Endothelial cell of umbilical vein (primary cell): ENCODE measurements around the gene NDUFB7. TPM values are rescaled to one million over a fixed set of nuclear protein-coding genes. Genes with fewer than 3 reads are reported as not detected.

Experiments used
- BruUV-seq: library from RNA; stranded (reverse); fragments of 400-500 nt; replicated peaks from 2 replicates; lab custom pipeline; 2021; lab: Mats Ljungman, UMichigan
- CTCF ChIA-PET: fragments of 300-600, 350-600 bp; sonication (Branson Sonifier 250); formaldehyde crosslinking; loops from one replicate; lab custom pipeline; 2021; ENCODE audit warnings: antibody characterized with exemption, inconsistent platforms; lab: Charles Lee
- POLR2A ChIA-PET: fragments of 300-600, 350-600 bp; sonication (Branson Sonifier 250); formaldehyde crosslinking; loops from one replicate; lab custom pipeline; 2021; ENCODE audit warnings: antibody characterized with exemption, inconsistent platforms; lab: Charles Lee
- DNase-seq: peaks from one replicate; pipeline ENCODE4 v3.0.0-alpha.2; 2011; ENCODE audit warnings: low read depth, low spot score
- FAIRE-seq: peaks from 2 replicates; lab custom pipeline; 2011; peaks lifted over from hg19 to GRCh38; lab: Jason Lieb, UNC
- H2AFZ ChIP-seq: 2 replicates; pipeline ENCODE4 v1.6.0; 2012; ENCODE audit warnings: low read depth, low read length, control low read depth, inconsistent platforms
- H3K27ac ChIP-seq: 2 replicates; pipeline ENCODE4 v1.5.1; 2011; ENCODE audit warnings: low read depth, mild to moderate bottlenecking, control low read depth, low read length, moderate library complexity; ENCODE audit not compliant: insufficient read depth
- H3K27me3 ChIP-seq, 2 experiments: 2 replicates each; pipeline versions ENCODE4 v1.6.0 to v1.6.1; 2011; ENCODE audit warnings: low read length in 2 of 2, mixed read lengths in 1 of 2; ENCODE audit not compliant: control insufficient read depth in 2 of 2, insufficient read depth in 2 of 2
- H3K36me3 ChIP-seq, 2 experiments: 2 replicates in 1 of 2; 3 replicates in 1 of 2; pipeline ENCODE4 v1.5.1; 2011; ENCODE audit warnings: low read length in 2 of 2, mild to moderate bottlenecking in 1 of 2, moderate library complexity in 1 of 2; ENCODE audit not compliant: control insufficient read depth in 2 of 2, insufficient read depth in 2 of 2; ENCODE audit errors: extremely low read depth in 1 of 2
- H3K4me1 ChIP-seq: 3 replicates; pipeline ENCODE4 v1.5.1; 2011; ENCODE audit warnings: mild to moderate bottlenecking, low read length; ENCODE audit not compliant: control insufficient read depth, insufficient read depth; ENCODE audit errors: extremely low read depth
- H3K4me2 ChIP-seq: 2 replicates; pipeline ENCODE4 v1.6.1; 2011; ENCODE audit warnings: low read length, control low read depth, mixed read lengths; ENCODE audit not compliant: insufficient read depth
- H3K4me3 ChIP-seq, 3 experiments: fragments of 200-600 bp in 1 of 3; sonication (generic), shearing (Covaris generic) in 1 of 3; replicated peaks in 1 of 3; 2 replicates each; pipeline ENCODE4 v1.5.1; 2011 to 2016; ENCODE audit warnings: control low read depth in 3 of 3, low read length in 3 of 3, mild to moderate bottlenecking in 2 of 3, inconsistent platforms in 1 of 3, low read depth in 1 of 3, moderate library complexity in 1 of 3; ENCODE audit not compliant: insufficient read depth in 1 of 3
- H3K79me2 ChIP-seq: 2 replicates; pipeline ENCODE4 v1.6.0; 2012; ENCODE audit warnings: low read length, inconsistent platforms; ENCODE audit not compliant: control insufficient read depth, insufficient read depth
- H3K9ac ChIP-seq: replicated peaks from 2 replicates; pipeline ENCODE3; 2011; ENCODE audit warnings: low read length, control low read depth; ENCODE audit not compliant: insufficient read depth; ENCODE audit errors: extremely low read depth
- H3K9me1 ChIP-seq: replicated peaks from 3 replicates; pipeline ENCODE4 v1.6.0; 2011; ENCODE audit warnings: mild to moderate bottlenecking, low read length; ENCODE audit not compliant: control insufficient read depth, insufficient read depth; ENCODE audit errors: extremely low read depth
- H3K9me3 ChIP-seq: replicated peaks from 2 replicates; pipeline ENCODE4 v1.5.1; 2012; ENCODE audit warnings: low read length, inconsistent platforms; ENCODE audit not compliant: control insufficient read depth, insufficient read depth
- H4K20me1 ChIP-seq: replicated peaks from 2 replicates; pipeline ENCODE3; 2011; ENCODE audit warnings: mild to moderate bottlenecking, low read length; ENCODE audit not compliant: control insufficient read depth, insufficient read depth; ENCODE audit errors: extremely low read depth
- EZH2 ChIP-seq: IDR thresholded peaks from 2 replicates; pipeline ENCODE4 v1.6.1; 2012; ENCODE audit warnings: borderline replicate concordance, low read depth, mild to moderate bottlenecking, moderate library complexity, low read length, inconsistent platforms; ENCODE audit not compliant: severe bottlenecking
- FOS ChIP-seq: IDR thresholded peaks from 2 replicates; pipeline ENCODE4 v1.6.1; 2011; ENCODE audit warnings: mild to moderate bottlenecking, low read length, moderate library complexity, borderline replicate concordance; ENCODE audit not compliant: insufficient read depth
- GATA2 ChIP-seq: IDR thresholded peaks from 2 replicates; pipeline ENCODE4 v1.7.0; 2011; ENCODE audit warnings: low read depth, mild to moderate bottlenecking, moderate library complexity, mixed read lengths, low read length; ENCODE audit not compliant: insufficient read length, insufficient read depth
- JUN ChIP-seq: IDR thresholded peaks from 2 replicates; pipeline ENCODE4 v1.6.1; 2011; ENCODE audit warnings: borderline replicate concordance, low read depth; ENCODE audit not compliant: insufficient read length, insufficient read depth
- MAX ChIP-seq: IDR thresholded peaks from 2 replicates; pipeline ENCODE4 v1.6.1; 2011; ENCODE audit not compliant: insufficient read depth, insufficient read length
- POLR2A ChIP-seq: IDR thresholded peaks from 2 replicates; pipeline ENCODE4 v1.6.1; 2012; ENCODE audit warnings: low read depth, mild to moderate bottlenecking, control low read depth, low read length
- POLR2AphosphoS5 ChIP-seq: IDR thresholded peaks from 2 replicates; pipeline ENCODE4 v1.6.1; 2012; ENCODE audit warnings: low read depth, mild to moderate bottlenecking, control low read depth, low read length, moderate library complexity; ENCODE audit not compliant: insufficient read depth
- dilution Hi-C: fragments of 300-500 bp; cut with MboI; formaldehyde crosslinking; loops from one replicate; pipeline ENCODE4 v1.15.0; 2019; ENCODE audit warnings: low sequenced_read_pairs; ENCODE audit not compliant: extremely low pct_ligation_motif_present
- intact Hi-C: fragments of 100-400 bp; cut with micrococcal nuclease; formaldehyde crosslinking; loops from one replicate; pipeline ENCODE4 v1.10.0; 2022
- polyA plus RNA-seq, 4 experiments: library from polyadenylated mRNA; depleted of rRNA in 3 of 4; stranded (reverse) in 3 of 4; unstranded in 1 of 4; fragments of >200 nt; gene quantifications; 2 replicates each; pipeline versions ENCODE4 v1.2.1 to v1.2.3, GENCODE V29; 2011 to 2012; ENCODE audit warnings: missing spikeins in 1 of 4
- total RNA-seq: library from RNA; stranded (reverse); gene quantifications from 2 replicates; pipeline ENCODE4 v1.2.3, GENCODE V29; 2021

Gene NDUFB7
- total and polyA plus RNA-seq, 2 donors (not counting 3 experiments of a cell fraction or from before 2014, with no cell fraction given) = 177 to 655 TPM

GRCh38 chr19:14558370-14559066, 13.3 kb downstream of the NDUFB7 start:
- Histone ChIP-seq H4K20me1 (no peaks in the 10 kb centered on the region), H3K9ac (no peak overlapping the region), H2AFZ (no peak overlapping the region), H3K4me1 (peaks cover 6% of the 10 kb centered on the region), H3K9me3 (no peaks in the 10 kb centered on the region), H3K79me2 (peaks cover 2% of the 10 kb centered on the region), H3K4me3 (no peak overlapping the region), H3K27ac (no peak overlapping the region), H3K9me1 (no peaks in the 10 kb centered on the region), H3K27me3 (no peaks in the 10 kb centered on the region), H3K4me2 (no peak overlapping the region), H3K36me3 (no peaks in the 10 kb centered on the region)
- dilution Hi-C loops (no loop called here), intact Hi-C loops (no loop called here)
- FAIRE-seq (no peak), DNase-seq (no peak)
- TF ChIP-seq POLR2A = no peak
- TF ChIP-seq GATA2 = no peak
- TF ChIP-seq JUN = no peak
- no peak for TF ChIP-seq POLR2AphosphoS5
- no peak for TF ChIP-seq MAX
- TF ChIP-seq FOS = no peak
- no peak for TF ChIP-seq EZH2
- CTCF ChIA-PET = no interaction called here
- BruUV-seq = no TSS peak
- POLR2A ChIA-PET = no interaction called here
